Measurements from ENCODE around the gene TBXAS1.

DNA sequence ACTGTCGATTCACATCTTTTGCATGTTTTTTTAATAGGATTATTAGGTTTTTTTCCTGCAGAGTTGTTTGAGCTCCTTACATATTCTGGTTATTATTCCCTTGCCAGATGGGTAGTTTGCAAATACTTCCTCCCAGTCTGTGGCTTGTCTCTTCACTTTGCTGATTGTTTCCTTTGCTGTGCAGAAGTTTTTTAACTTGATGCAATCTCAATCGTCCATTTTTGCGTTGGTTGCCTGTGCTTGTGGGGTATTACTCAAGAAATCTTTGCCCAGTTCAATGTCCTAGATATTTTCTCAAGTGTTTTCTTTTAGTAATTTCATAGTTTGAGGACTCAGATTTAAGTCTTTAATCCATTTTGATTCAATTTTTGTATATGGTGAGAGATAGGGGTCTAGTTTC lies 95.4 kb downstream of the TBXAS1 start:
- TF ChIP-seq CTCF (IDR thresholded peaks at IDR 0.05) = no peak
- no peak for TF ChIP-seq POLR2A (IDR thresholded peaks at IDR 0.05)
- TF ChIP-seq EP300 (IDR thresholded peaks at IDR 0.05; ENCODE audit: low read depth) = no peak
- TF ChIP-seq POLR2AphosphoS5 (IDR thresholded peaks at IDR 0.05) = no peak

Measured in transverse colon (tissue), 4 donors.